HEK293 (cell line): Measurements from ENCODE around the gene OXSR1.

ENCODE experiments used
- HIC1 ChIP-seq: fragments of 450-650 bp; formaldehyde crosslinking; IDR thresholded peaks from 2 replicates; pipeline ENCODE4 v1.5.1; 2016; ENCODE audit warnings: missing biosample characterization, missing genetic modification characterization
- HOXA7 ChIP-seq: sonication (generic); formaldehyde crosslinking; IDR thresholded peaks from 2 replicates; pipeline ENCODE4 v1.8.1; 2022; ENCODE audit warnings: missing genetic modification reagents, borderline replicate concordance
- HOXD13 ChIP-seq: sonication (generic); formaldehyde crosslinking; IDR thresholded peaks from 2 replicates; pipeline ENCODE4 v1.8.0; 2022; ENCODE audit warnings: missing genetic modification reagents, borderline replicate concordance
- KLF16 ChIP-seq: fragments of 450-650 bp; formaldehyde crosslinking; IDR thresholded peaks from 2 replicates; pipeline ENCODE4 v1.5.1; 2017; ENCODE audit warnings: missing biosample characterization, missing genetic modification characterization
- KLF7 ChIP-seq: fragments of 450-650 bp; formaldehyde crosslinking; IDR thresholded peaks from 2 replicates; pipeline ENCODE4 v1.5.1; 2016; ENCODE audit warnings: missing biosample characterization, missing genetic modification characterization, borderline replicate concordance
- KLF8 ChIP-seq: fragments of 450-650 bp; formaldehyde crosslinking; IDR thresholded peaks from 2 replicates; pipeline ENCODE4 v1.5.1; 2016; ENCODE audit warnings: missing biosample characterization, missing genetic modification characterization
- KLF9 ChIP-seq: fragments of 450-650 bp; formaldehyde crosslinking; IDR thresholded peaks from 2 replicates; pipeline ENCODE4 v1.5.1; 2016; ENCODE audit warnings: missing biosample characterization, missing genetic modification characterization, low read depth
- MEIS1 ChIP-seq: sonication (generic); formaldehyde crosslinking; IDR thresholded peaks from 2 replicates; pipeline ENCODE4 v1.8.1; 2022; ENCODE audit warnings: missing genetic modification reagents, mild to moderate bottlenecking, borderline replicate concordance
- MZF1 ChIP-seq: fragments of 450-650 bp; formaldehyde crosslinking; IDR thresholded peaks from 2 replicates; pipeline ENCODE4 v1.5.1; 2017; ENCODE audit warnings: missing biosample characterization, missing genetic modification characterization, borderline replicate concordance
- SCRT1 ChIP-seq: fragments of 450-650 bp; formaldehyde crosslinking; IDR thresholded peaks from 2 replicates; pipeline ENCODE4 v1.5.1; 2016; ENCODE audit warnings: missing biosample characterization, missing genetic modification characterization, borderline replicate concordance
- ZNF221 ChIP-seq: fragments of 450-650 bp; formaldehyde crosslinking; IDR thresholded peaks from 2 replicates; pipeline ENCODE4 v1.5.1; 2017; ENCODE audit warnings: missing biosample characterization, missing genetic modification characterization, borderline replicate concordance
- ZNF37A ChIP-seq: fragments of 450-650 bp; IDR thresholded peaks from 2 replicates; pipeline ENCODE4 v1.5.1; 2018; ENCODE audit warnings: missing biosample characterization, missing genetic modification characterization
- ZNF423 ChIP-seq: fragments of 450-650 bp; formaldehyde crosslinking; IDR thresholded peaks from 2 replicates; pipeline ENCODE4 v1.5.1; 2016; ENCODE audit warnings: missing biosample characterization, missing genetic modification characterization
- ZNF48 ChIP-seq: fragments of 450-650 bp; formaldehyde crosslinking; IDR thresholded peaks from 2 replicates; pipeline ENCODE4 v1.5.1; 2016; ENCODE audit warnings: missing biosample characterization, missing genetic modification characterization
- ZNF513 ChIP-seq: fragments of 450-650 bp; IDR thresholded peaks from 2 replicates; pipeline ENCODE4 v1.5.1; 2018; ENCODE audit warnings: missing biosample characterization, missing genetic modification characterization
- ZNF544 ChIP-seq: fragments of 450-650 bp; formaldehyde crosslinking; IDR thresholded peaks from 2 replicates; pipeline ENCODE4 v1.5.0; 2017; ENCODE audit warnings: missing biosample characterization, missing genetic modification characterization
- ZNF610 ChIP-seq: fragments of 450-650 bp; formaldehyde crosslinking; IDR thresholded peaks from 2 replicates; pipeline ENCODE4 v1.5.1; 2016; ENCODE audit warnings: missing biosample characterization, missing genetic modification characterization, borderline replicate concordance
- ZNF623 ChIP-seq: fragments of 450-650 bp; formaldehyde crosslinking; IDR thresholded peaks from 2 replicates; pipeline ENCODE4 v1.5.1; 2016; ENCODE audit warnings: missing biosample characterization, missing genetic modification characterization
- ZNF639 ChIP-seq: fragments of 450-650 bp; formaldehyde crosslinking; IDR thresholded peaks from 2 replicates; pipeline ENCODE4 v1.5.1; 2016; ENCODE audit warnings: missing biosample characterization, missing genetic modification characterization
- ZNF654 ChIP-seq: fragments of 450-650 bp; formaldehyde crosslinking; IDR thresholded peaks from 2 replicates; pipeline ENCODE4 v1.5.1; 2016; ENCODE audit warnings: low read depth, missing biosample characterization, missing genetic modification characterization
- ZNF701 ChIP-seq: fragments of 450-650 bp; formaldehyde crosslinking; IDR thresholded peaks from 2 replicates; pipeline ENCODE4 v1.5.1; 2016; ENCODE audit warnings: missing biosample characterization, missing genetic modification characterization
- ZNF791 ChIP-seq: fragments of 450-650 bp; formaldehyde crosslinking; IDR thresholded peaks from 2 replicates; pipeline ENCODE4 v1.5.1; 2016; ENCODE audit warnings: missing biosample characterization, missing genetic modification characterization
- ZNF843 ChIP-seq: fragments of 450-650 bp; formaldehyde crosslinking; IDR thresholded peaks from 2 replicates; pipeline ENCODE4 v1.5.1; 2016; ENCODE audit warnings: missing biosample characterization, missing genetic modification characterization
- ZSCAN16 ChIP-seq: fragments of 450-650 bp; formaldehyde crosslinking; IDR thresholded peaks from 2 replicates; pipeline ENCODE4 v1.5.1; 2016; ENCODE audit warnings: missing biosample characterization, missing genetic modification characterization
- ZSCAN5A ChIP-seq: fragments of 450-650 bp; formaldehyde crosslinking; IDR thresholded peaks from 2 replicates; pipeline ENCODE4 v1.5.1; 2016; ENCODE audit warnings: missing biosample characterization, missing genetic modification characterization
- TF ChIP-seq, protein P1 (sequence below): fragments of 450-650 bp; formaldehyde crosslinking; IDR thresholded peaks from 2 replicates; pipeline ENCODE4 v1.5.1; 2016; ENCODE audit warnings: missing biosample characterization, missing genetic modification characterization
- TF ChIP-seq, protein P2 (sequence below): fragments of 450-650 bp; formaldehyde crosslinking; conservative IDR thresholded peaks from 2 replicates; pipeline ENCODE4 v1.5.1; 2016; ENCODE audit warnings: low read depth, missing biosample characterization, missing genetic modification characterization
- TF ChIP-seq, protein P3 (sequence below): fragments of 450-650 bp; formaldehyde crosslinking; IDR thresholded peaks from 2 replicates; pipeline ENCODE4 v1.5.1; 2016; ENCODE audit warnings: missing biosample characterization, missing genetic modification characterization, low read depth

Gene OXSR1

GRCh38 chr3:38136777-38137614 lies 28.3 kb upstream of the OXSR1 start, which contains the start of gene ACAA1 (continued):
- TF ChIP-seq, protein P1, sequence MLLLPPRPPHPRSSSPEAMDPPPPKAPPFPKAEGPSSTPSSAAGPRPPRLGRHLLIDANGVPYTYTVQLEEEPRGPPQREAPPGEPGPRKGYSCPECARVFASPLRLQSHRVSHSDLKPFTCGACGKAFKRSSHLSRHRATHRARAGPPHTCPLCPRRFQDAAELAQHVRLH (tag by site-specific recombination), result peak; percentile 20; the same call in 1 of the 2 replicates
- TF ChIP-seq ZNF843 (tag by site-specific recombination) (no peak), KLF8 (tag by site-specific recombination) (peak; percentile 63; the same call in 1 of the 2 replicates), ZSCAN16 (tag by site-specific recombination) (peak; percentile 92), ZNF544 (tag by site-specific recombination) (no peak), ZNF654 (tag by site-specific recombination) (no peak), SCRT1 (tag by site-specific recombination) (no peak), KLF16 (tag by site-specific recombination) (no peak), ZNF623 (tag by site-specific recombination) (no peak), MEIS1 (no peak), ZNF48 (tag by site-specific recombination) (no peak), ZSCAN5A (tag by site-specific recombination) (no peak), ZNF791 (tag by site-specific recombination) (no peak), ZNF513 (tag by site-specific recombination) (no peak), HIC1 (tag by site-specific recombination) (no peak), ZNF701 (tag by site-specific recombination) (no peak), ZNF221 (tag by site-specific recombination) (no peak), MZF1 (tag by site-specific recombination) (no peak), ZNF639 (tag by site-specific recombination) (no peak), ZNF610 (tag by site-specific recombination) (no peak), KLF7 (tag by site-specific recombination) (no peak), KLF9 (tag by site-specific recombination) (peak; percentile 28; the same call in 1 of the 2 replicates), ZNF423 (no peak), ZNF37A (tag by site-specific recombination) (no peak), HOXA7 (CRISPR knock-in tag) (no peak), HOXD13 (CRISPR knock-in tag) (no peak)
- TF ChIP-seq, protein P2, sequence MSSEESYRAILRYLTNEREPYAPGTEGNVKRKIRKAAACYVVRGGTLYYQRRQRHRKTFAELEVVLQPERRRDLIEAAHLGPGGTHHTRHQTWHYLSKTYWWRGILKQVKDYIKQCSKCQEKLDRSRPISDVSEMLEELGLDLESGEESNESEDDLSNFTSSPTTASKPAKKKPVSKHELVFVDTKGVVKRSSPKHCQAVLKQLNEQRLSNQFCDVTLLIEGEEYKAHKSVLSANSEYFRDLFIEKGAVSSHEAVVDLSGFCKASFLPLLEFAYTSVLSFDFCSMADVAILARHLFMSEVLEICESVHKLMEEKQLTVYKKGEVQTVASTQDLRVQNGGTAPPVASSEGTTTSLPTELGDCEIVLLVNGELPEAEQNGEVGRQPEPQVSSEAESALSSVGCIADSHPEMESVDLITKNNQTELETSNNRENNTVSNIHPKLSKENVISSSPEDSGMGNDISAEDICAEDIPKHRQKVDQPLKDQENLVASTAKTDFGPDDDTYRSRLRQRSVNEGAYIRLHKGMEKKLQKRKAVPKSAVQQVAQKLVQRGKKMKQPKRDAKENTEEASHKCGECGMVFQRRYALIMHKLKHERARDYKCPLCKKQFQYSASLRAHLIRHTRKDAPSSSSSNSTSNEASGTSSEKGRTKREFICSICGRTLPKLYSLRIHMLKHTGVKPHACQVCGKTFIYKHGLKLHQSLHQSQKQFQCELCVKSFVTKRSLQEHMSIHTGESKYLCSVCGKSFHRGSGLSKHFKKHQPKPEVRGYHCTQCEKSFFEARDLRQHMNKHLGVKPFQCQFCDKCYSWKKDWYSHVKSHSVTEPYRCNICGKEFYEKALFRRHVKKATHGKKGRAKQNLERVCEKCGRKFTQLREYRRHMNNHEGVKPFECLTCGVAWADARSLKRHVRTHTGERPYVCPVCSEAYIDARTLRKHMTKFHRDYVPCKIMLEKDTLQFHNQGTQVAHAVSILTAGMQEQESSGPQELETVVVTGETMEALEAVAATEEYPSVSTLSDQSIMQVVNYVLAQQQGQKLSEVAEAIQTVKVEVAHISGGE (tag by site-specific recombination), result peak; percentile 60
- TF ChIP-seq, protein P3, sequence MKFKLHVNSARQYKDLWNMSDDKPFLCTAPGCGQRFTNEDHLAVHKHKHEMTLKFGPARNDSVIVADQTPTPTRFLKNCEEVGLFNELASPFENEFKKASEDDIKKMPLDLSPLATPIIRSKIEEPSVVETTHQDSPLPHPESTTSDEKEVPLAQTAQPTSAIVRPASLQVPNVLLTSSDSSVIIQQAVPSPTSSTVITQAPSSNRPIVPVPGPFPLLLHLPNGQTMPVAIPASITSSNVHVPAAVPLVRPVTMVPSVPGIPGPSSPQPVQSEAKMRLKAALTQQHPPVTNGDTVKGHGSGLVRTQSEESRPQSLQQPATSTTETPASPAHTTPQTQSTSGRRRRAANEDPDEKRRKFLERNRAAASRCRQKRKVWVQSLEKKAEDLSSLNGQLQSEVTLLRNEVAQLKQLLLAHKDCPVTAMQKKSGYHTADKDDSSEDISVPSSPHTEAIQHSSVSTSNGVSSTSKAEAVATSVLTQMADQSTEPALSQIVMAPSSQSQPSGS (tag by site-specific recombination), result no peak
